DOHH2 (cell line): Measurements from ENCODE around the gene MTR.

ENCODE experiments used
- EZH2phosphoT487 ChIP-seq: fragments of 200-600 bp; sonication (generic); IDR thresholded peaks from 2 replicates; pipeline ENCODE4 v1.6.1; 2017; ENCODE audit warnings: borderline replicate concordance, mild to moderate bottlenecking, antibody characterized with exemption, low read length, moderate library complexity, mixed read lengths
- TF ChIP-seq, protein P1 (sequence below): fragments of 200-600 bp; sonication (generic); IDR thresholded peaks from one replicate; pipeline ENCODE4 v1.5.1; 2014; ENCODE audit warnings: antibody characterized with exemption, mild to moderate bottlenecking, low read depth, low read length; ENCODE audit not compliant: poor library complexity, severe bottlenecking

DNA sequence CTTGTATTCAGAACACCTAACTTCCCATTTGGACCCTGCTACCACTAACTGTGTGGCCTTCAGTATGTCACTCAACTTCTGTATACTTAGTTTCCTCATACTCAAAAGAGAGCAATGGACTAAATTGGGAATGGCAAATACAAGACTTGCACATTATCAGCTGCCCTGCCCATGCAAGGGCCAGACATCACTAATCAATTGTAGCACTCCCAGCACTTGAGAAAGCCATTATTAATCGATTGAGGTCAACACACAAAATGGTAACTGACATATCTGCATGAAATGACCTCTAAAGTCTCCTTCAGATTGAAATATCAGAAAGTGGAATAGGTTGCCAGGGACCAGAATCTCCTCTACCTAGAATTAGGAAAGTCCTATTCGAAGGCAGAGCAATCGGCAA lies 149.9 kb downstream of the MTR start:
- TF ChIP-seq, protein P1, sequence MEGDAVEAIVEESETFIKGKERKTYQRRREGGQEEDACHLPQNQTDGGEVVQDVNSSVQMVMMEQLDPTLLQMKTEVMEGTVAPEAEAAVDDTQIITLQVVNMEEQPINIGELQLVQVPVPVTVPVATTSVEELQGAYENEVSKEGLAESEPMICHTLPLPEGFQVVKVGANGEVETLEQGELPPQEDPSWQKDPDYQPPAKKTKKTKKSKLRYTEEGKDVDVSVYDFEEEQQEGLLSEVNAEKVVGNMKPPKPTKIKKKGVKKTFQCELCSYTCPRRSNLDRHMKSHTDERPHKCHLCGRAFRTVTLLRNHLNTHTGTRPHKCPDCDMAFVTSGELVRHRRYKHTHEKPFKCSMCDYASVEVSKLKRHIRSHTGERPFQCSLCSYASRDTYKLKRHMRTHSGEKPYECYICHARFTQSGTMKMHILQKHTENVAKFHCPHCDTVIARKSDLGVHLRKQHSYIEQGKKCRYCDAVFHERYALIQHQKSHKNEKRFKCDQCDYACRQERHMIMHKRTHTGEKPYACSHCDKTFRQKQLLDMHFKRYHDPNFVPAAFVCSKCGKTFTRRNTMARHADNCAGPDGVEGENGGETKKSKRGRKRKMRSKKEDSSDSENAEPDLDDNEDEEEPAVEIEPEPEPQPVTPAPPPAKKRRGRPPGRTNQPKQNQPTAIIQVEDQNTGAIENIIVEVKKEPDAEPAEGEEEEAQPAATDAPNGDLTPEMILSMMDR: no peak
- no peak for TF ChIP-seq EZH2phosphoT487
